Stomach (tissue), 9 donors: ENCODE results near the gene FUBP1. TPM values are rescaled to one million over a fixed set of nuclear protein-coding genes. Genes with fewer than 3 reads are reported as not detected.

Experiments used
- DNase-seq, 2 donors: peaks; one replicate each; pipeline versions ENCODE4 v3.0.0 to v3.0.0-alpha.2; 2013 to 2019
- H3K27ac ChIP-seq, 5 donors: fragments of 200-600 bp in 4 of 5; sonication (generic) in 4 of 5; one replicate each; pipeline ENCODE4 v1.5.1; 2013 to 2019; ENCODE audit warnings: mild to moderate bottlenecking in 1 of 5, moderate library complexity in 1 of 5
- H3K27me3 ChIP-seq, 3 donors: fragments of 200-600 bp; sonication (generic); one replicate each; pipeline ENCODE4 v1.5.1; 2017 to 2019; ENCODE audit warnings: mixed run types in 1 of 3
- H3K36me3 ChIP-seq, 4 donors: fragments of 200-600 bp; sonication (generic); 1 replicate in 3 of 4; 2 replicates in 1 of 4; pipeline ENCODE4 v1.5.1; 2016 to 2019
- H3K4me1 ChIP-seq, 4 donors: fragments of 200-600 bp; sonication (generic); one replicate each; pipeline ENCODE4 v1.5.1; 2016 to 2019
- H3K4me3 ChIP-seq, 4 donors: fragments of 200-600 bp; sonication (generic) in 3 of 4; one replicate each; pipeline ENCODE4 v1.5.1; 2016 to 2019; ENCODE audit warnings: mild to moderate bottlenecking in 1 of 4
- H3K9me3 ChIP-seq, 4 donors: fragments of 200-600 bp; sonication (generic); one replicate each; pipeline ENCODE4 v1.5.1; 2016 to 2019
- EP300 ChIP-seq: sonication (generic); formaldehyde crosslinking; IDR thresholded peaks from one replicate; pipeline ENCODE4 v1.6.1; 2017; ENCODE audit warnings: antibody characterized with exemption
- POLR2A ChIP-seq, 4 donors: fragments of 450-650 bp; IDR thresholded peaks; one replicate each; pipeline ENCODE4 v1.6.1; 2016; ENCODE audit warnings: antibody characterized with exemption in 4 of 4, control low read depth in 2 of 4, mild to moderate bottlenecking in 1 of 4, moderate library complexity in 1 of 4
- POLR2AphosphoS5 ChIP-seq, 3 donors: sonication (generic); formaldehyde crosslinking; IDR thresholded peaks; one replicate each; pipeline ENCODE4 v1.6.1; 2016; ENCODE audit warnings: antibody characterized with exemption in 3 of 3
- WGBS, 5 donors: extraction: QIAGEN DNeasy Blood & Tissue Kit in 3 of 5; methylation state at CpG; one replicate each; pipeline versions ENCODE4 v1.1.5 to v1.1.7; 2013 to 2018; 5-methylcytosine and 5-hydroxymethylcytosine counted together
- intact Hi-C: fragments of 100-400 bp; cut with DNase I; formaldehyde crosslinking; loops from one replicate; pipeline ENCODE4 v1.15.1; 2023; ENCODE audit warnings: low total_unique reads
- polyA plus RNA-seq, 3 donors: library from polyadenylated mRNA; stranded (reverse); fragments of 200-250 nt; gene quantifications; one replicate each; pipeline ENCODE4 v1.2.3, GENCODE V29; 2013
- total RNA-seq, 5 donors: library from RNA; depleted of rRNA; stranded (reverse); fragments of >200 nt; gene quantifications; one replicate each; pipeline versions ENCODE4 v1.1.0 to v1.2.3, GENCODE V29; 2014 to 2016
- TF ChIP-seq, protein P1 (sequence below), 7 experiments: fragments of 450-650 bp in 4 of 7; fragments of 200-600 bp in 3 of 7; sonication (generic) in 3 of 7; IDR thresholded peaks; one replicate each; pipeline ENCODE4 v1.5.1; 2016 to 2019; ENCODE audit warnings: antibody characterized with exemption in 7 of 7, control low read depth in 2 of 7, mild to moderate bottlenecking in 1 of 7
- donor health status: healthy with polysubstance abuse.
- donor health status: Bipolar disorder and iron deficiency.
- donor health status: healthy.

Gene FUBP1
- total and polyA plus RNA-seq, 8 donors = 25.6 to 394 (median 54.4) TPM

DNA sequence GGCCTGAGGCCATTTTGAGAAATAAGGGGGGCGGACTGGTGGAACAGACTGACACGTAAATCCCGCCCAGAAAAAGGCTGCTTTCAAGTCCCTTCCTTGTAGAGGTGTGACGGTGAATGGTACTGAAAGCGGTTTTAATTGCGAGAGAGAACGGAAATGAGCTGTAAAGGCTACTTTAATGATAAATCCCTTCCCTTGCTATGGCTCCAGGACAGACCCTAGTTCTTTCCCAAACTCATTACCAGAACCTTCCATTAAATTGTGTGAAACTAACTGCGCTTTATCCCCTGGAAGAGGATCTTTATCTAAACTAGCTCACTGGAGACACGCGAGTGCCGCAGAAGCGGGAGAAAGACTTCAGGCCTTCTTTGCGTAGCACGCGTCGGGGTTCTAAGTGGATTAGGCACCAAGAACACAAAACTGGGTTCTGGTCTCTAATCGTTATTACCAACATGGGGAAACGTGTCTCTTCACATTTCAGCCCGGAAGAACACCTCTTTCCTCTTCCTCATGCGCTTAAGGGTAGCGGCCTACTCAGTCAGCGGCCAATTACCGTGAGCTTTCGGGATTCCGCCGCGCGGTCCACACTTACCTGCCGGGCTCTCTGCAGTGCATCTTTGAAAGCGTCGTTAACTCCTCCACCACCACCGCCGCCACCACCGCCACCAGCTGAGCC is 441 bp downstream of the FUBP1 start:
- intact Hi-C loops = loop anchor here (10.0 kb wide), 1 partner anchor 136 kb away; no protein-coding TSS in a partner anchor
- H3K27me3 ChIP-seq = no peaks in the 10 kb centered on the region
- TF ChIP-seq POLR2AphosphoS5 (IDR thresholded peaks at IDR 0.05) (peak; percentile 54 to 69 (median 67)), EP300 (no peak), POLR2A (IDR thresholded peaks at IDR 0.05) (no peak)
- TF ChIP-seq, protein P1, sequence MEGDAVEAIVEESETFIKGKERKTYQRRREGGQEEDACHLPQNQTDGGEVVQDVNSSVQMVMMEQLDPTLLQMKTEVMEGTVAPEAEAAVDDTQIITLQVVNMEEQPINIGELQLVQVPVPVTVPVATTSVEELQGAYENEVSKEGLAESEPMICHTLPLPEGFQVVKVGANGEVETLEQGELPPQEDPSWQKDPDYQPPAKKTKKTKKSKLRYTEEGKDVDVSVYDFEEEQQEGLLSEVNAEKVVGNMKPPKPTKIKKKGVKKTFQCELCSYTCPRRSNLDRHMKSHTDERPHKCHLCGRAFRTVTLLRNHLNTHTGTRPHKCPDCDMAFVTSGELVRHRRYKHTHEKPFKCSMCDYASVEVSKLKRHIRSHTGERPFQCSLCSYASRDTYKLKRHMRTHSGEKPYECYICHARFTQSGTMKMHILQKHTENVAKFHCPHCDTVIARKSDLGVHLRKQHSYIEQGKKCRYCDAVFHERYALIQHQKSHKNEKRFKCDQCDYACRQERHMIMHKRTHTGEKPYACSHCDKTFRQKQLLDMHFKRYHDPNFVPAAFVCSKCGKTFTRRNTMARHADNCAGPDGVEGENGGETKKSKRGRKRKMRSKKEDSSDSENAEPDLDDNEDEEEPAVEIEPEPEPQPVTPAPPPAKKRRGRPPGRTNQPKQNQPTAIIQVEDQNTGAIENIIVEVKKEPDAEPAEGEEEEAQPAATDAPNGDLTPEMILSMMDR (IDR thresholded peaks at IDR 0.05) = no peak
- no peaks in the 10 kb centered on the region for H3K9me3 ChIP-seq
- peaks cover 0 to 10% (median 8%) of the 10 kb centered on the region in 4 donors for H3K36me3 ChIP-seq
- H3K4me1 ChIP-seq = peaks cover 29 to 63% (median 48%) of the 10 kb centered on the region in 4 donors
- peak; percentile 69 to 96 for DNase-seq
- 0 to 1% (median 0%) methylated on average over 32 to 34 of the region's 34 CpGs for WGBS, 5 donors
- peak overlapping the region; percentile 67 to 82 (median 74) for H3K4me3 ChIP-seq
- peak overlapping the region; percentile 98 to 99 (median 99) for H3K27ac ChIP-seq

DNA sequence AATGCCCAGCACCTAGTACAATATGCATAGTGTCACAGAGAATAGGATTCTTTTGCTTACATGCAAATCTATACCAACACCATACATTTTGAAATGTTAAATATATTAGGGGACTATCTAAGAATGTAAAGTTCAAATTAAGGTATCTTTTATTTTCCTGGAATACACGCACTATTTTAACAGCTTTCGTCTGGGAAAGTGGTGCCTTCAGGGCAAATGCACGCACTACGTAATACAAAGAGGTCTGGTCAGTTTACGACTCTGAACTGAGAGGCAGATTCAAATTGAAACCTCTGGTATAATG is 931 bp downstream of the FUBP1 start:
- no peak for DNase-seq
- H3K9me3 ChIP-seq = no peaks in the 10 kb centered on the region
- peaks cover 0 to 12% (median 8%) of the 10 kb centered on the region in 4 donors for H3K36me3 ChIP-seq
- intact Hi-C loops = loop anchor here (10.0 kb wide), 1 partner anchor 137 kb away; no protein-coding TSS in a partner anchor
- H3K4me3 ChIP-seq = peak overlapping the region; percentile 67 to 82 (median 74)
- H3K27ac ChIP-seq = peak overlapping the region; percentile 98 to 99 (median 99)
- TF ChIP-seq, protein P1 (IDR thresholded peaks at IDR 0.05) = no peak
- TF ChIP-seq POLR2A (IDR thresholded peaks at IDR 0.05) = no peak
- no peak for TF ChIP-seq POLR2AphosphoS5 (IDR thresholded peaks at IDR 0.05)
- TF ChIP-seq EP300 = no peak
- WGBS, 5 donors = 0 to 1% (median 0%) methylated on average over 5 of the region's 5 CpGs
- no peaks in the 10 kb centered on the region for H3K27me3 ChIP-seq
- H3K4me1 ChIP-seq = peaks cover 29 to 68% (median 48%) of the 10 kb centered on the region in 4 donors

DNA sequence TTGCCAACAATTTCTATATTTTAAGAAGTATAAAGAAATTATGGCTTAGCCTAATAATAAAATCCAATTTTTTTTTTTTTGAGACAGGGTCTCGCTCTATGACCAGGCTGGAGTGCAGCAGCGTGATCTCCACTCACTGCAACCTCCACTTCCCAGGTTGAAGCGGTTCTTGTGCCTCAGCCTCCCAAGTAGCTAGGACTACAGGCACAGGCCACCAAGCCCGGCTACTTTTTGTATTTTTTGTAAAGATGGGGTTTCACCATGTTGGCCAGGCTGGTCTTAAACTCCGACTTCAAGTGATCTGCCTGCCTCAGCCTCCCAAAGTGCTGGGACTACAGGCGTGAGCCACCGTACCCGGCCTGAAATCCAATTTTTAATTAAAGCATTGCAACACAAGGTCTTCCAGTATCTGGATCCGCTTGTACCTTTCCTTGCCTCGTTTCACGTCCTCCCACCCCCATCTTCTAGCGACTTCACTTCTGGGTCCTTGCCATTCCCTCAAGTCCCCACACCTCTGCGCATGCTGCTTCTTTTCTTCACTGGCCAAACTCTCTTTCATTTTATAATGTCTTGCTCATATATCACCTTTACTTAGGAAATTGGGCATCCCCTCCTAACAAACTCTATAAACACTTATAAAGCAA is 2.3 kb downstream of the FUBP1 start:
- intact Hi-C loops = loop anchor here (10.0 kb wide), 1 partner anchor 138 kb away; no protein-coding TSS in a partner anchor
- peak in 1 of 2 donors; percentile 23 for DNase-seq
- 54 to 67% (median 58%) methylated on average over 13 of the region's 13 CpGs for WGBS, 5 donors

DNA sequence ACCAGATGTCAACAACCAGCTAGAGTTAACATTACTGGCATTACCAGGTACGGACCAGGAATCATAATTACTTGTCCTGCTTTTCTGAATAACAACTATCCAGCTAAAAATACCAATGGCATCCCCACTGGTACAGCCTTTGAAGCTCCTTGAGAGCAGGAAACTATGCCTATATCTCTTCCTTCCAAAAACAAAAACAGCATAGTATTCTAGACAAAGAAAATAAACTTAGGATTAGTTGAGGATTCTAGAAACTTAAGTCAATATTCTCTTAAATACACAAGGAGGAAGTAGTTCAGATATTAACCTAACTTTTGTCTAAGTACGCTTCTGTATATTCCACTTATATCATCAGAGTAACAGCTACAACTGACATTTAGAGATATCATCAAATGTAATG is 3.0 kb downstream of the FUBP1 start:
- WGBS, 5 donors = 8 to 16% (median 13%) methylated on average over 2 of the region's 2 CpGs
- Histone ChIP-seq H3K27me3 (no peaks in the 10 kb centered on the region), H3K9me3 (no peaks in the 10 kb centered on the region), H3K36me3 (peaks cover 0 to 18% (median 10%) of the 10 kb centered on the region in 4 donors), H3K27ac (peak overlapping the region in 4 of 5 donors; percentile 9 to 99 (median 64)), H3K4me3 (peak overlapping the region; percentile 67 to 82 (median 74)), H3K4me1 (peaks cover 29 to 81% (median 52%) of the 10 kb centered on the region in 4 donors)
- DNase-seq = no peak
- intact Hi-C loops = loop anchor here (10.0 kb wide), 1 partner anchor 139 kb away; no protein-coding TSS in a partner anchor
- TF ChIP-seq POLR2A (IDR thresholded peaks at IDR 0.05) (no peak), EP300 (no peak), POLR2AphosphoS5 (IDR thresholded peaks at IDR 0.05) (no peak)
- TF ChIP-seq, protein P1 (IDR thresholded peaks at IDR 0.05) = no peak

More for the DNA sequence above, 2.3 kb downstream of the FUBP1 start:
- TF ChIP-seq POLR2AphosphoS5 (IDR thresholded peaks at IDR 0.05) (no peak), EP300 (no peak), POLR2A (IDR thresholded peaks at IDR 0.05) (no peak)
- TF ChIP-seq, protein P1 (IDR thresholded peaks at IDR 0.05) = no peak
- H3K9me3 ChIP-seq = no peaks in the 10 kb centered on the region
- H3K27me3 ChIP-seq = no peaks in the 10 kb centered on the region
- peaks cover 29 to 79% (median 52%) of the 10 kb centered on the region in 4 donors for H3K4me1 ChIP-seq
- H3K36me3 ChIP-seq = peaks cover 0 to 13% (median 8%) of the 10 kb centered on the region in 4 donors
- peak overlapping the region; percentile 67 to 82 (median 74) for H3K4me3 ChIP-seq
- H3K27ac ChIP-seq = peak overlapping the region; percentile 34 to 99 (median 99)
